ENCODE measurements around the gene MLIP. TPM values are rescaled to one million over a fixed set of nuclear protein-coding genes. Genes with fewer than 3 reads are reported as not detected.
"Not testable (repeated sequence)": the region's sequence is repeated elsewhere in the genome, so short reads cannot be mapped to it uniquely, and the experiment has no call there.

MLIP gene
- total RNA-seq, 4 donors from 2014 or later = 8.8 to 32.1 (median 15.3) TPM; not detected in 1

DNA sequence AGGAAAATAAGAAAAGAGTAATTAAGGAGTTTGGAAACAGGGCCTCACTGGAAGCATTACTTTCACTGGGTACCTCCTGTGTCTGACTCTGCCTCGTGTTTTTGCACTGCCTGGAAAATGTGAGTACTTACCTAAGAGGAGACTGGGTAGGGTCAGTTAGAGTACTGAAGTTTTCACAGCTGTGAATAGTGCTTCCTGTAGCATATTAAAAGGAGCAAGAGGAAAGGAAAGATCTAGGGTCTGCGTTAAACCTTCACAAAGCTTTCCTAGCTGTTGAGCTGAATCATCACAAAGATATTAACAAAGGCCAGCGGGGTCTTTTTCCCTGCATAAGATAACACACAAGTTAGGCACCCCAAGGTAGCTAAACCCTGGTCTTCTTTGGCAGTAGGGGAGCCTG is 82.3 kb downstream of the MLIP start:
- no peak overlapping the region for H3K27ac ChIP-seq
- no peak overlapping the region for H3K4me3 ChIP-seq
- no peaks in the 10 kb centered on the region for H3K4me1 ChIP-seq
- H3K27me3 ChIP-seq = no peaks in the 10 kb centered on the region
- no peak for TF ChIP-seq POLR2A (IDR thresholded peaks at IDR 0.05)
- TF ChIP-seq, protein P1, sequence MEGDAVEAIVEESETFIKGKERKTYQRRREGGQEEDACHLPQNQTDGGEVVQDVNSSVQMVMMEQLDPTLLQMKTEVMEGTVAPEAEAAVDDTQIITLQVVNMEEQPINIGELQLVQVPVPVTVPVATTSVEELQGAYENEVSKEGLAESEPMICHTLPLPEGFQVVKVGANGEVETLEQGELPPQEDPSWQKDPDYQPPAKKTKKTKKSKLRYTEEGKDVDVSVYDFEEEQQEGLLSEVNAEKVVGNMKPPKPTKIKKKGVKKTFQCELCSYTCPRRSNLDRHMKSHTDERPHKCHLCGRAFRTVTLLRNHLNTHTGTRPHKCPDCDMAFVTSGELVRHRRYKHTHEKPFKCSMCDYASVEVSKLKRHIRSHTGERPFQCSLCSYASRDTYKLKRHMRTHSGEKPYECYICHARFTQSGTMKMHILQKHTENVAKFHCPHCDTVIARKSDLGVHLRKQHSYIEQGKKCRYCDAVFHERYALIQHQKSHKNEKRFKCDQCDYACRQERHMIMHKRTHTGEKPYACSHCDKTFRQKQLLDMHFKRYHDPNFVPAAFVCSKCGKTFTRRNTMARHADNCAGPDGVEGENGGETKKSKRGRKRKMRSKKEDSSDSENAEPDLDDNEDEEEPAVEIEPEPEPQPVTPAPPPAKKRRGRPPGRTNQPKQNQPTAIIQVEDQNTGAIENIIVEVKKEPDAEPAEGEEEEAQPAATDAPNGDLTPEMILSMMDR (IDR thresholded peaks at IDR 0.05) = no peak
- no peaks in the 10 kb centered on the region for H3K9me3 ChIP-seq
- H3K36me3 ChIP-seq = no peaks in the 10 kb centered on the region
- DNase-seq = no peak

DNA sequence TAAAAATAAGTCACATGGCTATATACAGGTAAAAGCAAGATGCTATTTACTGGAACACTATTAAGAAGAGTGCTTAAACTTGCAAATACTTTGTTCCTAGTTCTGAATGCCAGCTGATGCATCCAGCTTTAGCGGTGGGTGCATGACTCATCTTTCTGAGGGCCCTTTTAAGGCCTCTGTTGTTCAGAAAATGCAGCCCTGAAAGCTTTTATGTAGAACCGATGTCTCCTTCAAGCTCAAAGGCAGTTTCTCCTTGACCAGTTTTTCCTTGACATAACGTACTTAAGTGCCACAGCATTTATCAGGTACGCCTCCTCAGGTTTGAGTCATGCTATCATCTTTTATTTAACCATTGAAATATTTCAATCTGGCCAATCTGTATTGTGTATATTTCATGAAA is 82.8 kb downstream of the MLIP start:
- H3K9me3 ChIP-seq = no peaks in the 10 kb centered on the region

DNA sequence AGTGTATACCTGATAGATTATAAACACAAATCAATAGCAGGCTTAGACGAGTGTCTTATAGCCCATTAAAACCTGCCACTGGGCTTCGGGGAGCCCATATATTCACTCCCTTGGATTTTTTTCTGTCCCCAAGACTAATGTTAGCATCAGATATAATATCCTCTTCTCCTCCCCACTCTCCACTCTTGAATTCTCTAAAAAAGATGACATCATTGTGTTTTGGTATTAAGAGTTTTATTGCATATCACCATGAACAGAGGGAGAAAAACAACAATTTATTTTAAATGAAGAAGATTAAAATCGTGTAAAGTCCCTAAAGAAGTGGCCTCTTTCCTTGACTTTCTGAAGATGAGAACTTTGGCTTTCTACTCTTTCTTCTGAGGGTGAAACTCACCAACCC is 84.4 kb downstream of the MLIP start:
- no peaks in the 10 kb centered on the region for H3K4me1 ChIP-seq
- no peaks in the 10 kb centered on the region for H3K36me3 ChIP-seq
- TF ChIP-seq, protein P1 (IDR thresholded peaks at IDR 0.05) = no peak
- TF ChIP-seq POLR2A (IDR thresholded peaks at IDR 0.05) = no peak
- H3K9me3 ChIP-seq = no peaks in the 10 kb centered on the region
- H3K27ac ChIP-seq = no peak overlapping the region
- H3K4me3 ChIP-seq = no peak overlapping the region
- no peak for DNase-seq
- H3K27me3 ChIP-seq = no peaks in the 10 kb centered on the region

More for the DNA sequence above, 82.8 kb downstream of the MLIP start:
- TF ChIP-seq POLR2A (IDR thresholded peaks at IDR 0.05) = no peak
- Histone ChIP-seq H3K27ac (no peak overlapping the region), H3K4me3 (no peak overlapping the region), H3K4me1 (no peaks in the 10 kb centered on the region), H3K27me3 (no peaks in the 10 kb centered on the region), H3K36me3 (no peaks in the 10 kb centered on the region)
- DNase-seq = no peak

DNA sequence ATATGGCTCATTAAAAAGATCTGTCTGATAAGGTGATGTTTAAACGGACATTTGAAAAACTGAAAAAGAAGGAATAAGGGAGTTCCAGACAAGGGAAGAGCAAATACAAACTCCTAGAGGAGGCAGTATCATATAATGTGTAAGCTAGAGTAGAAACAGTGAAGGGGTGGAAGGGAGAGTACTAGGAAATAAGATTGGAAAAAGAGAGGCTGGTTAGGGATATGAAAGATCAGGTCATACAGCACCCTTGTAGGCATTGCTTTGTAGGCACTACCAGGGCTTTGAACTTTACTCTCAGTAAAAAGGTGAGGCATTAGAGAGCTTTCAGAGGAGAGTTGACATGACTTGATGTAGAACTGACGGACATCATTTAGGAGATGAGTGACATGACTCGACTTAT is 85.7 kb downstream of the MLIP start:
- H3K9me3 ChIP-seq = no peaks in the 10 kb centered on the region
- H3K27me3 ChIP-seq = no peaks in the 10 kb centered on the region
- no peak for TF ChIP-seq POLR2A (IDR thresholded peaks at IDR 0.05)
- TF ChIP-seq, protein P1 (IDR thresholded peaks at IDR 0.05) = no peak
- H3K4me1 ChIP-seq = no peaks in the 10 kb centered on the region
- H3K4me3 ChIP-seq = no peak overlapping the region
- H3K36me3 ChIP-seq = no peaks in the 10 kb centered on the region
- H3K27ac ChIP-seq = no peak overlapping the region
- no peak for DNase-seq

DNA sequence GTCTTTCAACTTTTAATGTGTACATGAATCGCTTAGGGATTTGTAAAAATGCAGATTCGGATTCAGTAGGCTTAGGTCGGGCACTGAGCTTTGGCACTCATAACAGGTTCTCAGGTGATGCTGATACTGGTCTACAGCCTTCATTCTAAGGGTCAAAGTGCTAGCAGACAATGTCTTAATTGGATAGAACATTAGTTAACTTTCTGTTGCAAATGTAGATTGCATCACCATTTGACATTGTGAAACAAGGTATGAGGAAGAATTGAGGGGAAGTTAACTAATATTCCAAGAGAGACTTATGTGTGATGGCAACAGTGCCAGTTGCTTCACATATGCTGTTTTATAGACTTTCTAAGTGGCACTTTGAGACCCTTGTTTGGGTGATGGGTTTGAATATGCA is 86.9 kb downstream of the MLIP start:
- H3K9me3 ChIP-seq = no peaks in the 10 kb centered on the region
- no peaks in the 10 kb centered on the region for H3K4me1 ChIP-seq
- no peak overlapping the region for H3K27ac ChIP-seq
- H3K4me3 ChIP-seq = no peak overlapping the region
- no peak for TF ChIP-seq POLR2A (IDR thresholded peaks at IDR 0.05)
- TF ChIP-seq, protein P1 (IDR thresholded peaks at IDR 0.05) = no peak
- no peaks in the 10 kb centered on the region for H3K36me3 ChIP-seq
- no peaks in the 10 kb centered on the region for H3K27me3 ChIP-seq
- DNase-seq = no peak

DNA sequence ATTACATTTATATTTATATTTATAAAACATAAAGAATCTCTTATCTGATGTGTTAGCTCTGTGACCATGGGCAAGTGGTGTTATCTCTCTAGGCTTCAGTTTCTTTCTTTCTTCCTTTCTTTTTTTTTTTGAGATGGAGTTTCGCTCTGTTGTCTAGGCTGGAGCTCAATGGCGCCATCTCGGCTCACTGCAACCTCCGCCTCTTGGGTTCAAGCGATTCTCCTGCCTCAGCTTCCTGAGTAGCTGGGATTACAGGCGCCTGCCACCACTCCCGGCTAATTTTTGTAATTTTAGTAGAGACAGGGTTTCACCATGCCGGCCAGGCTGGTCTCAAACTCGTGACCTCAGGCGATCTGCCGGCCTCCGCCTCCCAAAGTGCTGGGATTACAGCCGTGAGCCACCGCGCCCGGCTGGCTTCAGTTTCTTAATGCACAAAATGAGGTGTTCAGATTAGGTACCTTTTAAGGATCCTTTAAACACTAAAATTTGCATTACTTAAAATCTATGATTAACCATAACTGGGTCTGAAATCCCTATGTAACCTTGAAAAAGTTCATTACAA is 92.3 kb downstream of the MLIP start:
- DNase-seq, H3K36me3 ChIP-seq, H3K9me3 ChIP-seq, H3K27me3 ChIP-seq, H3K4me3 ChIP-seq, H3K4me1 ChIP-seq, H3K27ac ChIP-seq: not testable (repeated sequence)

Measured in Peyer's patch (tissue), 4 donors.